Activated T-cell treated with anti-CD3 and anti-CD28 coated beads for 24 hours (primary cell): Measurements from ENCODE around the gene CHST6.
"Not testable (repeated sequence)": the region's sequence is repeated elsewhere in the genome, so short reads cannot be mapped to it uniquely, and the experiment has no call there.

Experiments used
- DNase-seq: peaks from one replicate; pipeline ENCODE4 v3.0.0-alpha.2; 2020; ENCODE audit warnings: low read depth

CHST6 gene

DNA sequence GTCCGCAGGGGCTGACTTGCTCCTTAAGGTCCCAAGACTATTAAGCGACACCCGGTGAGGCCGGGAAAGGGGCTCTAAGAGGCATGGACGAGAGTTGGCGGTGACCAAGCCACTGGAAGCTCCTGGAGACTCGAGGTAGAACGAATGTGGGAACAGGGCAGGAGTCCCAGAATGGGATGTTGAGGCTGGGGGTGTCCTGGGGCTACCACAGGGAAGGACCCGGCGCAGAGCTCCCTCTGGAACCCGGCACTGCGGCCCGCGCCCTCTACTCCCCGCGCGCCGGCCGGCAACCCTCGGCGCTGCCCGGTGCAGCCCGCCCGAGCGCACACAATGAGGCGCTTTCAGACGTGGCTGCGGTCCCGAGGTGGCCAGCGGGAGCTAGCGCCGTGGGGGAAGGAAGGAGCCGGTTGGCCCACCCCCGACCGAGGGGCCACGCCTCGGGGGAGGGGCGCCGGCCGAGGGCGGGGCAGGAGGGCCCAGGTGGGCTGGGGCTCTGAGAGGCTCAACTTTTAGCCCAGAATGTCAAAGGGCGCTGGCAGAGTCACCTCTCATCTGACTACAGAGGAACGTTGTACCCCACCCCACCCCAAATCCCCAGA lies at the start of gene CHST6:
CHST6 (minus strand) TSS at position 366 of the 599 bp plus-strand sequence. CDS start 15,613 bp downstream, outside the sequence.
- peak; percentile 1 for DNase-seq

GRCh38 chr16:75542462-75542861 lies 47.2 kb upstream of the CHST6 start:
- not testable (repeated sequence) for DNase-seq

- no peak for DNase-seq
These were observed 46.0 kb upstream of the CHST6 start for GRCh38 chr16:75541236-75541635.

DNA sequence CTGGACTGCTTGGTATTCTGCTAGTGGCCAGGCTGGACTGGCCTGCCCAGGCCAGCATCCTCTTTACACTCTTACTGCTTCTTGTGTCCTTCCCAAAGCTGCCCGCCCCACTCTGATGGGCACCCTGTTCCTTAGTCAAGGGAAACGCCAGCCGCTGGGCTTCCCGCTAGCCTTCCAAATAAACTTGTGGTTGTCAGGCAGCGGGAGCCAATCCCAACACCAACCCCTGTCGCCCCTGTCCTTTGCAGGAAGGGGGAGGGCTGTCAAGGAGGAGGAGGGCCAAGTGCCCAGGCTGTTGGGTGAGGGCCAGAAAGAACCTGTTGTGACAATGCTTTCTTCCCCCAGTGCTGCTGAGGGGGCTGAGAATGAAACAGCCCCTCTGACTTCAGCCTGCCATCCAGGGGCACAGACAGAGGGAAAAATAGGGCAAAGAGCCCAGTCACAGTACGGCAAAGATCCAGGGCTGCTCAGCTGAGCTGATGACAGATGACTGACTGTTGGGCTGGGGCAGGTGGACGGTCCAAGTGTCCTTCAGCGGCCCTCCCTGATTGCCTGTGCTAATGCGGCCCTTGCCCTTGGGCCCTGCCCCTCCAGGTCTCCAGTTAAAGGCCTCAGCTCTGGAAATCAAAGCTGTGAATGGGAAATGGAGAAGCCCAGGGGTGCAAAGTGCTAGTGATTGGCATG lies 43.8 kb upstream of the CHST6 start:
- not testable (repeated sequence) for DNase-seq

GRCh38 chr16:75537776-75538175 lies 42.5 kb upstream of the CHST6 start:
- no peak for DNase-seq

DNA sequence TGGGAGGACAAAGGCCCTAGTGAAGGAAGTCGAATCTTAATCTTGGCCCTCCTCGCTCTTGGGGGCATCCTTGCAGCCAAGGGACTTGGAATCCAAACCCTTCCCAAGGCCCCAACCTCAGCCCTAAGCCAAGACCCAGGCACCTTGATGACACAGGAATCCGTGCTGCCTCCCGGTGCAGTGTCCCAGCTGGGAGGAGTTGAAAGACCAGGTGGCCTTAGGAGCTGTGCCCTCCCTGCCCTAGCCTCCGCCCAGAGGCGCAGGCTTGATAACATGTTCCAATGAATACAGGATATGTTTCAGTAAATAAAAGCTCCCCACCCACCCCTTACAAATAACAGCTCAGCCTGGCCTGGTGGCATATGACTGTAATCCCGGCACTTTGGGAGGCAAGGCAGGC lies 40.7 kb upstream of the CHST6 start, which contains the start of gene CHST5:
CHST5 (minus strand) TSS at position 208 of the 400 bp plus-strand sequence. CDS start 5,724 bp downstream, outside the sequence.
- DNase-seq: no peak

DNA sequence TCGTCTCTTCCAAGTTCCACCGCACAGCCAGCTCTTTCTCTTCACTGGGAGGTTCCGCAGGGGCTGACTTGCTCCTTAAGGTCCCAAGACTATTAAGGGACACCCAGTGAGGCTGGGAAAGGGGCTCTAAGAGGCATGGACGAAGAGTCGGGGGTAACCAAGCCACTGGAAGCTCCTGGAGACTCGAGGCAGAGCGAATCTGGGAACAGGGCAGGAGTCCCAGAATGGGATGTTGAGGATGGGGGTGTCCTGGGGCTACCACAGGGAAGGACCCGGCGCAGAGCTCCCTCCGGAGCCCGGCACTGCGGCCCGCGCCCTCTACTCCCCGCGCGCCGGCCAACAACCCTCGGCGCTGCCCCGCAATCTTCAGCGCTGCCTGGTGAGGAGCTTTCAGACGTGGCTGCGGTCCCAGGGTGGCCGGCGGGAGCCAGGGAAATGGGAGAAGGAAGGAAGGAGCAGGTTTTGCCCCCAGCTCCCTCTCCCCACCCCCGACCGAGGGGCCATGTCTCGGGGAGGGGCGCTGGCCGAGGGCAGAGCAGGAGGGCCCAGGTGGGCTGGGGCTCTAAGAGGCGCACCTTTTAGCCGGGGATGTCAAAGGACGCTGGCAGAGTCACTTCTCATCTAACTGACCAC lies 40.1 kb upstream of the CHST6 start:
- no peak for DNase-seq

- DNase-seq: no peak
These were observed 39.4 kb upstream of the CHST6 start for GRCh38 chr16:75534560-75535205.

DNA sequence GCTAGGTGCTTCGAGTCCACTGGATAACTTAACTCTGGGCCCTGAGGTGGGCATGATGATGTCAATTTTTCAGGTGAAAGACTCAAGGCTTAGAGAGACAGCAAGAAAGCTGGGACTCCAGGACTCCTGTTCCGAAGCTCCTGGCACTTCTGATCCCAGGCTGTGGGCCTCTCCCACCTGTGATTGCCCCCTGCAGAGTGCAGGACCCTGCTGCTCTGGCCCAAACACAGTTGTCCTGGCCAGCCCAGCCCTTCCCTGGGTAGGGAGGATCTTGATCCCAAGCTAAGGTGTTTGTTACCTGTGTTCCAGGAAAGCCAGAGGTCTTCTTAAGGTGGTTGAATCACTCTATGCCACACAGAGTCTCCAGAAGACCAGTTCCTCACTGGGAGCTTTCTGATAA lies 37.5 kb upstream of the CHST6 start:
- DNase-seq: no peak

DNA sequence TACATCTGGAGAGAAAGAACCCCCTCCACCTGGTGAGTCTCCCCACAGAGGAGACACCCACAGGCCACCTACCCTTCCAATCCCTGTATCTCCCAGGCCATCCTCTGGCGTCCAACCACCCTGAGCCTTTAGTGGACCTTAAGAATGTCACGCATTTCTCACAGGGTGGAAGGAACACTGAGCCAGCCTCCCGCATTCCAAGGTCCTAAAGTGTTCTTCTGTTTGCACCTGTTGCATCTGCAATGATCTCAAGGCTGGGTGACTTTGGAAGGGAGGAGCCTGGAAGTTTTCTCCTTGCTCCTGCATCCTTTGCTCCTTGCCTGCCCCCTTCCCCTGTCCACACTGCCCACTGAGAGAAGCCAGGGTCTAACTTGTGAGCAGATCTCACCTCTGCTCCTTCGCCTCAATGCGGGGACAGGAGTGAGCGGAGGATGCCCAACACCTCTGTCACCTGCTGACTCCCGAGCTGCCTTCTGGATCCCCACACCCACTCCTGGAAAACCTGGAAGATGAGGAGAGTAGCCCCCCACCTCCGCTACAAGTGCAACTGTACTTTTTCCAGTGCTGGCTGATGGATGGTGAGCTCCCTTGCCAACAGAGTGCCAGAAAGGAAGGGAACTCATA lies 37.0 kb upstream of the CHST6 start:
- no peak for DNase-seq

GRCh38 chr16:75529959-75530358 lies 34.7 kb upstream of the CHST6 start:
- DNase-seq: no peak

DNA sequence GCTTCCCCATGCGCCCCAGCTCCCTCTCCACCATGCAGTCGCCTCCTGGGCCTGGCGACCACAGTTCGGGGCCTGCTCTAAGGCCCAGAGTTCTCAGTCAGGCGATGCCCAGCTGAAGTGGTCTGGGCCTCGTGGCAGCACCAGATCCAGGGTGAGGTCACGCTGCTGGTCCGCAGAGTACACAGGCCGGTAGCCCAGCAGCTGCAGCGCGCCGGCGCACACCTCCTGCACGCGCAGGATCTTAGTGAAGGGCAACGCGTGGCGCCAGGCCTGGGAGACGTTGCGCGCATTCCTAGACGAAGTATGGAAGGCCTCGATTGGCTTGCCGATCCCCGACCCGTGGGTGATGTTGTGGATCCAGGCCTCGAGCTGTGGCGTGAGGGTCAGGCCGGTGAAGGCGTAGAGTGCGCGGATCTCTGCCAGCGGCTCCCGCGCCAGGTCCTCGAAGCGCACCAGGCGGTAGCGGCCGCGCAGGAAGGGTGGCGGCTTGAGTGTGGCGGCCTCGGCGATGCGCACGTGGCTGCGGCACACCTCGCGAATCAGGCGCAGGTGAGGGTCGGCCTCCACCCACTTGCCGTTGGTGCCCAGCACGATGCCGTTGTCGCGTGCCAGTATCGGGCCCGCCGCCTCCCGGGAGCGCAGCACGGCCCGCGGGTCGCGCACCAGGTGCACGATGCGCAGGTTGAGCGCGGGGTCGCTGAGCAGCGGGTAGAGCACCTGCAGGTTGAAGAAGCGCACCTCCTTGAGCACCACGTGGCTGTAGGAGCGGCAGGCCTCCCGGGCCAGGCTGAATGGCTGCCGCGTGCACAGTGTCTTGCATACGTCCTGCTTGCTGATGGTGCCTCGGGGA lies 34.0 kb upstream of the CHST6 start:
- DNase-seq: no peak

- no peak for DNase-seq
These were observed 32.6 kb upstream of the CHST6 start for GRCh38 chr16:75527825-75528299.

GRCh38 chr16:75526032-75526790 lies 31.0 kb upstream of the CHST6 start:
- DNase-seq: no peak

DNA sequence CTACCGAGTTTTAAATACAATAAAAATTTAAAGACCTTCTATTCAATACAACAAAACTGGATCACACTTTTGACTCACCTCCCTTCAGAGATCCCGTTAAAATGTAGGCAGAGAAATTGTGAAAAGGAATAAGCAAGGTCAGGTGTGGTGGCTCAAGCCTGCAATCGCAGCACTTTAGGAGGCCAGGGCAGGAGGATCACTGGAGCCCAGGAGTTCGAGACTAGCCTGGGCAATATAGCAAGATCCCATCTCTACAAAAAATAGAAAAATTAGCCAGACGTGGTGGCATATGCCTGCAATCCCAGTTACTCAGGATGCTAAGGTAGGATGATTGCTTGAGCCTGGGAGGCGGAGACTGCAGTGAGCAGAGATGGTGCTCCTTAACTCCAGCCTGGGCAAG lies 23.9 kb upstream of the CHST6 start:
- no peak for DNase-seq

DNA sequence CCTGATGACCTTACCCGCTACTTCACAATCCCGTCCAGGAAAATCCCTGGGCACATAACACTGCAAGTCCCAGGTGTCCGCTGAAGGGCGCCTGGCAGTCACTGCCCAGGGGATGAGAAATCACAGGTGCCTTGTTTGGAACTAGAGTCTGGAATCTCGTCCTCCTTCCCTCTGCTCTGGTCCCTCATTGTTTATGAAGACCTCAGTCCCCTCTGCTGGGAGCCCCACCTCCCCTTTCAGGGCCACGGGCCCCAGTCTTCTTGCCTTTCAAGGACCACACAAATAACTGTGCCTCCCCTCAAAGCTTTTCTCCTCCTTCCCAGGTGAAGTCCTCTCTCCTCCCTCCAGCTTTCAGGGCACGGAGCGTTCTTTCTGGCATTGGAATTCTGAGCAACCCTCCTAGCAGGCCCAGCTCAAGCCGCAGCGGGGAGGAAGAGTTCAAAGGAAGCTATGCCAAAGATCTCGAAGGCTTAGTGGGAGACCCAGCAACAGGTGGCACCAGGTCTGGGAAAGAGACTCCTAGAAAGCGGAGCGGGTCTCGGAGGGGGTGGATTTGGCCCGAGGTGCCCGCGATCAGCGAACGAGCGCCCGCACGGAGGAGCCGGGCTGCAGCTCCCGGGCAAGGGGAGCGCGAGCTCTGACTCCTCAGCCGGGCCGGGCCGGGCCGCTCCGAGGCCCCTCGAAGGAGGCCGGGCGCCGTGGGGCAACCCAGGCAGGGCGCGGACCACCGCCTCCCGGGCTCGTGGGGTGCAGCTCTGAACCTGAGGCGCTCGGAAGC lies 21.1 kb upstream of the CHST6 start:
- not testable (repeated sequence) for DNase-seq

- DNase-seq: no peak
These were observed 19.1 kb upstream of the CHST6 start for GRCh38 chr16:75514296-75514695.

- no peak for DNase-seq
These were observed 11.3 kb upstream of the CHST6 start for GRCh38 chr16:75506574-75506973.

- no peak for DNase-seq
These were observed 10.9 kb upstream of the CHST6 start for GRCh38 chr16:75506107-75506506.

GRCh38 chr16:75503801-75504200 lies 8.6 kb upstream of the CHST6 start:
- DNase-seq: no peak
